ENCODE measurements around the gene TMTC2.
"Not testable (repeated sequence)": the region's sequence is repeated elsewhere in the genome, so short reads cannot be mapped to it uniquely, and the experiment has no call there.

Gene TMTC2

DNA sequence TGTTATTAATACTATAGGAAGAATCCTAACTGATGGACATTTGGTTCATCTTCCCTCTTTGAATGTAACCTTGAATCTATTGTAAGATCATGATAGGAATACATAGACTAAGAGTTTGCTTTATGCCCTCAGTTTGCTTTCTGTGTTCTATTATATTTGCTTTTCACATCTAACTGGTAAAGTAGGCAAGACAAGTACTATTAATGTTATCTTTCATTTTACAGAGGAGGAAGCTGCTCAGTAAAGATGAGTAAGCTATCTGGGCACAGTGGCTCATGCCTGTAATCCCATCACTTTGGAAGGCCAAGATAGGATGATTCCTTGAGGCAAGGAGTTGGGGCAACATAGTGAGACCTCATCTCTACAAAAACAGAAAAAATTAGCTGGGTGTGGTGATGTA, 103.0 kb downstream of the TMTC2 start:
- DNase-seq (ENCODE audit: low spot score) = no peak

DNA sequence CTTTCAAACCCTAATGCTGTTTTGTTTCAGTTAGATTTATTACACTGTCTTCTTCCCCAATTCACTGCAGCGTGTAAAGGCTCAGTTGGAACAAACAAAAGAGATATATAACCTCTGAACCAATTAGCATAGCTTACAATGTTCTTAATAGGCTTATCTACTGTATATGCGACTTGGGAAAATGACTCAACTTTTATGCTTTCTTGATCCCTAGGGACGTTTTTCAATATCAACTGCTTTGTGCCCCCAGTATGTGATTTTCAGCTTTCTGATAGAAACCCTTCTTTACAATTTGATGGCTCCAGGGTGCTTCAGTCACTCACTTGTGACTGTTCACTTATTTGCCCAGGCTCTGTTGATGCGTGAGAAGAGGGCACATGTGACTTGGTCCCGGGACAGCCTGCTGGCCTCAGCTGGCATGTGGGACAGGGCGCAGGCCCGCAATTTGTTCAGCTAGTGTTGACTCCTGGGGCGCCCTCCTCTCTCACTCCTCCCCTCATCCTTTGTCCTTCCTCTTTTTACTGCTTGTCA, 107.1 kb downstream of the TMTC2 start:
- DNase-seq (ENCODE audit: low spot score) = no peak

DNA sequence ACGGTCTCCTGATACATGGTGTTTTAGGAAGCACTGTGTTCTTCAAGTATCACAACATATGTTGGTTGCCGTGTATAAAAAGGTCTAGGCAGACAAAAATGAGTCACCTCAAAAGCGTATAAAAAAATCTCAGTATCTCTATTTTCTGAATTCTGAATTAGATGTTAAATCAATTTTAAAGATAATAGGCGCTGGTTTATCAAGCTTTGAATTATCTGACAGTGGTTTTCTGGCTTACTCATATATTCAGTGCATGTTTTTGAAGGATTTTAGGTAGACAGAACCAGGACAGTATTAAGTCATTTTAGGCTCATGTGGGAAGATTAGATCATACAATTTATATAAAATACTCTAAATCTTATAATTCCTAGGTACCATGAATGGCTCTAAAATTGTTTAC, 110.8 kb downstream of the TMTC2 start:
- no peak for DNase-seq (ENCODE audit: low spot score)

DNA sequence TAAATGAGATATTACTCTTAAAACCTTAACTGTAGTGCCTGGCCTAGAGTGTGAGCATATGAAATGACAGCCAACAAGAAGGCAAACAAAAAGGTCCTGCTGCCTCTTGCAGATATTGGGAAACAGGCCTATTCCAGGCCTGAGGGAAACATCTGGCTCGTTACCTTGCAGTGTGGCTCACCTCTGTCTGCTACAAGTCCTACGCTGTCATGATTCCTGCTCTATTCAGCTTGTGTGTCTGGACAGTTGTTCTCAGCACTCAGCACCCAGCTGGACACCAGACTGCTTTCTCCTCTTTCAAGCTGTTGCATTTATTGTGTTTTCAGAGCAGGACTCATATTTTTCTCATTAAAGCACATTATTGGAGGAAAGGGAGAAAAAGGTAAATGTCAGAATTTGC, 113.5 kb downstream of the TMTC2 start:
- no peak for DNase-seq (ENCODE audit: low spot score)

DNA sequence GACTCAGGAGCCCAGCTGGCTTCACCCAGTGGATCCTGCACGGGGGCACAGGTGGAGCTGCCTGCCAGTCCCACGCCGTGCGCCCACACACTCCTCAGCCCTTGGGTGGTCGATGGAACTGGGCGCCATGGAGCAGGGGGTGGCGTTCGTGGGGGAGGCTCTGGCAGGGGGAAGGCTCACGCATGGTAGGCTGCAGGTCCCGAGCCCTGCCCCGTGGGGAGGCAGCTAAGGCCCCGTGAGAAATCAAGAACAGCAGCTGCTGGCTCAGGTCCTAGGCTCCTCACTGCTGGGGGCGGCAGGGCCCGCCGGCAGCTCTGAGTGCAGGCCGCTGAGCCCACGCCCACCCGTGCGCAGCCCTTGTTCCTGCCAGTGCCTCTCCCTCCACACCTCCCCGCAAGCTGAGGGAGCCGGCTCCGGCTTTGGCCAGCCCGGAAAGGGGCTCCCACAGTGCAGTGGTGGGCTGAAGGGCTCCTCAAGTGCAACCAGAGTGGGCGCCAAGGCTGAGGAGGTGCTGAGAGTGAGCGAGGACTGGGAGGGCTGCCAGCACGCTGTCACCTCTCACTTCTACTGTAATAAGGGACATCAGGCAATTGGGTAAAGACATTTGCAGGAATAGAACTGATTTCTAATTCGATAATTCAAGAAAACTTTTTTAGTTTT, 115.4 kb downstream of the TMTC2 start:
- DNase-seq (ENCODE audit: low spot score) = no peak

DNA sequence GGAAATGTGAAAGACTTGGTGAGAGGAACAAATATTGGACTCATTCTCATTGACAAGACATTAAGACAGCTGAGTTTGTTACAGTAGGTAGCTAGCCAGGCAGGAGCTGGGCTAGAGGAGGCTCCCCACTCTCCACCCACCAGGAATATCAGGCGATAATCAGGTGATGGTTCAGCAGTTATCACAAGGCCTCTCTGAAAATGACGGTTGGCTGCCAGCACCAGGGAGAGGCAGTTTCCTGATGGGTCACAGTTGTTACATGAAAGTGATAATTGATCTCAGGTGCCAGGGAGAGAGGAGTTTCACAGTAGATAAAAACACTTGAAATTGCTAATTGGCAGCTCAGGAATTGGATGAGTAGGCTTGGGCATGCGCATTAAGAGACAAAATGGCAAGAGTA, 116.5 kb downstream of the TMTC2 start:
- no peak for DNase-seq (ENCODE audit: low spot score)

DNA sequence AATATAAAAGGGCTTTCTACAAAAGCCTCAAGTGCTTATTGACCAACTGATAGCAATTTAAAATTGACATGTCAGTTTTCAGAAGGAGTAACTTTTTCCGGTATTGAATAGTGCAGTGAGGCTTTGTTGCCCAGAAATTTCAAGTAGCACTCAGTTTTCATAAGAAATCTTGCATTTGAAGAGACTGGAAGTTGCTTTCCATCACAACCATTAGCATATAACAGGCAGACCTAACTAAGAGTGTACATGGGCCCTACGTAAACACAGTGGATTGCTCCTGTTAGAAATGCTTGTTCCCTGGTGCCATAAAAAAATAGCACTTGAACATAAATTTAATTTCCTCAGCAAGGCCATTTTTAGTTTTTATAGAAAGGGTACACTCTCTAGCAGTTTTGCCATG, 117.9 kb downstream of the TMTC2 start:
- DNase-seq (ENCODE audit: low spot score) = no peak

DNA sequence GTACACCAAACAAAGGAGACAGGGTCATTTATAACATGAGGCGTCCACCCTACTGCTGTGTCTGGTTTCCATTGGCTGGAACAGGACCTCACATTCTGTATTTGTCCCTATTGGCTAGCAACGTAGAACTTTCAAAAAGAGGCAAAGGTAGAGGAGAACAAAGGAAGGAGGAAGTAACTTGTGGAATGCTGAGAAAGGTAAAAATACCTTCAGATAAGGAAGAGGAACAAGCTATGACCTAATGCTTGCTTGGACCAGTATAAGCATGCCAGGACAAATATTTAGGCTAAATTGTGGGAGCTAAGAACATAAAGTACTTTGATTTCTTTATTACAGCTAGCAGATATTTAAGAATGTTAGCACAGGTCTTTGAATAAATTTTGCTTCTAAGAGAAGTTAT, 118.3 kb downstream of the TMTC2 start:
- not testable (repeated sequence) for DNase-seq (ENCODE audit: low spot score)

DNA sequence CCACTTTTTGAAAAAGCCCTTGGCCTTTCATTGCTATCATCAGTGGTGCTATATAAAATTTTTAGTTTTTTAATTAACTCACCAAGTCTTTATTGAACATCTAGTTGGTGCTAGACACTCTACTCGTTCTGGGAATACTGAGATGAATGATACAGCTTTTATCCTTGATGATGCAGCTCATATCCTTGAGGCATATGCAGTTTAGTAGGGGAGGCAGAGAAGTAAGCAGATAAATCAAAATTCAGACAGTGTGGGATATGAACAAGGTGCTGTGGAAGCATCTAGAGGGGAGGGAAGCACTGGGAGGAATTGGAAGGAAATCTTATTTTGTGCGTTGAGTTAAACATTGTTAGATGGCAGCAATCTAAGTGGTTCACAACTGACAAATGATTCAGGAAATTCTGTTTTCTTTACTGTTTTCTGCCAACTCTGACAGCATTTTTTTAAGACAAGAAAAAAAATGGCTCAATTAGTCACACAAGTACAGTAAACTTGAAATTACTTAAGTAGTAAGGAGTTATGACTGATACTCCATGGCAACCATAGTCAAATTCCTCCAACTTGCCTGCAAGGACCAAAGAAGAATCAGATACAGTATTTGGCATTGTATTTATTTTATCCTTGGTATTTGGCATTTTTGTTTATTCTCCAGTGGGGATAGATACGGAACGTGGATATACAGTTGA, 119.2 kb downstream of the TMTC2 start:
- DNase-seq (ENCODE audit: low spot score) = no peak

DNA sequence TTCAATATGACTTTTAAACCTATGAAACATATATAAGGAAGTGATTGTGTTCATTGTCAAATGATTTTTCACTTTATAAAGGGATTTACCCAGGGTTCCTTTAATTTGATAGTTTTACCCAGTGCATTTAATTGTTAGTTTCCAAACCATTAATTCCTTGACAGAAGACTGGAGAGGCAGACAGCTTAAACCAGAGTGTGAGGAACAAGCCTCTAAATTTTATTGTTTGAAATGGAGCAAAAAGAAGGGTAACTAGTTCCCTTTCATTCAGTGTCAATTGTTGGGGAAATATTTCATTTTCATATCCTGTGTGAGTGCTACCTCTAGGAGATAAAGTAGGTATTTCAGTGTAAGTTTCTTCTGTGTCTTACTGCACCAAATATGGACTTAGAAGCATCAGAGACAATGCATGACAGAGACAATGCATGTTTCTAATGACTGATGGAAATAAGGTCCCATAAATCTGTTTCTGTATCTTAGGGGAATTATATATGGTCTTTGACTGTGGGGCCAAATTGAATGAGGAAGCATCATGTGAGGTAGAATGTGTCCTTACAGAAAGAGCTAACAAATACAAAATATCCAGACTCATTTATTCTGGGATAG, 120.5 kb downstream of the TMTC2 start:
- no peak for DNase-seq (ENCODE audit: low spot score)

DNA sequence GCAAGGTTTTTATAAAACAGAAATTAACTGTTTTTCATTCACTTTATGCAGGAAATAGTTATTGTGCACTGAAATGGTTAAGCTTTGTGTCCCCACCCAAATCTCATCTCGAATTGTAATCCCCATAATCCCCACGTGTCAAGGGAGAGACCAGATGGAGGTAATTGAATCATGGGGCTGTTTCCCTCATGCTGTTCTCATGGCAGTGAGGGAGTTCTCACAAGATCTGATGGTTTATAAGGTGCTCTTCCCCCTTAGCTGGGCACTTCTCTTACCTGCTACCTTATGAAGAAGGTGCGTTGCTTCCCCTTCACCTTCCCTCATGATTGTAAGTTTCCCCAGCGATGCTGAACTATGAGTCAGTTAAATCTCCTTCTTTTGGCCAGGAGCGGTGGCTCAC, 123.9 kb downstream of the TMTC2 start:
- DNase-seq (ENCODE audit: low spot score) = no peak

DNA sequence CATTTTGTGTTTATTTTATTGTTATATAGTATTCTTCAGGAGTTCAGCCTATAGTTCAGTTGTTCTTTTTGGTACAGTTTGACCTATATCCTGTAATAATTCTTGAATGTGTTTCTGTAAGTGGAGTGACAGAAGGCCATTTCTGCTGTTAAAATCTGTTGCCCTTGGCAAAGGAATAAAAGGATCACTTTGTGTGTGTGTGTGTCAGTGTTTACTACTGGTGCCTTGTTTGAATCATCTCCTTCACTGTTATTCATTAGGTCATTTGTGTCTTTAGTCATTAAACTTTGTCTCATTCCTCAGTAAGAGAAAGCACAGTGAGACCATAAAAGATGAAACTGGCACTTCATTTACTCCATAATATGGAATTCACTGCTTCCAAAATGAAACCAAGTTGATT, 130.7 kb downstream of the TMTC2 start:
- no peak for DNase-seq (ENCODE audit: low spot score)

DNA sequence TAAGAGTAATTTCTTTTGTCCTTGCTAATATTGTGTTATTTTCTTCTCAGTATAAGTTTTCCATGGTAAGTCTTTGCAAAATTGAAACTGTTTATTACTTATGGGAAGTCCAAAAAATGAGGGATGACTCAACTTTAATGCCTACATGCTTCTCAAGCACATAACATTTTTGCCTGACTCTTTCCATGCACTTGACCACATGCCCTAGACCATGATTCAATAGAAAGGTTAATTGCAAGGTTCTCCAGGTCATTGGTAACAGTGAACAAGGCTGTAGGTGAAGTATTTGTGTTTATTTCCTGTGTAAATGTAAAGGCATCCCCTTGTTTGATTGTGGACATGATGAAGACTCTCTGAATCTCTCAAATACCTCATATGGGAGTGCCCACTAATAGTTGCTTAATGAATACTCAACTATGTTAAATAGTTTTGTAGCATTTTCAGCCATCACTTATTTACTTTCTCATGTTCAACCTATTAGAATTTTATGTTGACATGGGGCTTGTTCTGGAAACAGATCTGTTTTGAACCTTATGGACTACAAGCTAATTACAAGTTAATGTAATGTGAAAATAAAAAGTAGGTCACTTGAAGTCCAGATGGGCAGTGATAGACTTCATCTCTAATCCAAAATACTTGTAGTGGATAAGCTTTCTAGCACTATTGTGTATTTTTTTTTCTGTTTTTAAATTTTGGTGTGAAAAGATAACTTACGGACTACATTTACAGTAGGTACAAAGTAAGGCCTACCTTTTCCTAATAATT, 131.7 kb downstream of the TMTC2 start:
- no peak for DNase-seq (ENCODE audit: low spot score)

DNA sequence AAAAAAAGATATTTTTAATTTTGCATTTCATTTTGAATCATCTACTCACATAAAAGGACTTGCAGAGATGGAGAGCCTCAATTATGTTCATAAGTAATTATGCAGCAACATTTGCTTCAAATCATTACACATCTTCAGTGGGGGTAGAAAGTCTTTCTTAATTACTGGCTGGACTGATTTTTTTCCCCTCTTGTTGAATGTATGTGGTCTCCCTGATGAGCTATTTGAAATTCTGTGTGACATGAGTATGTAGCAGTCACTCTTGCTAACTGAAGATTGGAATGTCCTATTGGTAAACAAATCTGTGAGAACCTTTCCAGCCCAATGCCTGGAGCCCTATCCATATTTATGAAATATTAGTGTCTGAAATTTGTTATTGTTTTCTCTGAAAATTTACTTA, 139.8 kb downstream of the TMTC2 start:
- DNase-seq (ENCODE audit: low spot score) = no peak

DNA sequence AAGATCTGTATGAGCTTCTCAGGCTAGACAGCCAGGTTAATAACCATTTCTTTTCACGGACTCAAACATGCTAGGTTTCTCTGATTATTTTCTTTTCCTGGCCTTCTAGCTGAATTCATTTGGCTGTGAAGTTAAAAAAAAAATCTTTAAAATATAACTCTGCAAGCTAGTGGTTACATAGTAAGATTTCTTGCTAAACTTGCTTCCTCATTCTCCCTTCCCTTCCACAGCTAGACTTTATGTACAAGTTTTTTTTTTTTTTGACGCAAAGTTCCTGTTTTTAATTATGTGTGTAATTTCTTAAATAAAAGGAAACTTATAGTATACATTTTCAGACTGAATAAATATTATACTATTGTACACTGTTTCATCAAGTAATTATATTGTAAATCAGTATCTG, 145.4 kb downstream of the TMTC2 start:
- DNase-seq (ENCODE audit: low spot score) = no peak

DNA sequence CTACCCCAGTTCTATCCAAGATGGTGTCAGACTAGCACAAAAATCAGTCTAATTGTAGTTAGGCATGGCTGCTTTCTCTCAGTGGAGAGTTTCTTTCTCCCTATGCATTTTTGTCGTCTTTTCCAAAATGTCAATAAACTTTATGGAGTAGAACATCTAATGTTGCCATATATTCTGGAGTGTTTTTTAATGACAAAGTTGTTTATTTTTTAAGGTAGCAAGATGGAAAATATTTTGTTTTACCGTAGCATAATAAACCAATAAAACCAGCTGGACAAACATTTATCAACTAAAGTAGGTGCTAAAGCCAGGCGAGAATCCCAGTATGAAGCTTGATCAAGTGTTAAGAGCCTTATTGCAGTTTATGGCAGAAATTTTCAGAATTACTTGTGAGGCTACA, 146.3 kb downstream of the TMTC2 start:
- no peak for DNase-seq (ENCODE audit: low spot score)

DNA sequence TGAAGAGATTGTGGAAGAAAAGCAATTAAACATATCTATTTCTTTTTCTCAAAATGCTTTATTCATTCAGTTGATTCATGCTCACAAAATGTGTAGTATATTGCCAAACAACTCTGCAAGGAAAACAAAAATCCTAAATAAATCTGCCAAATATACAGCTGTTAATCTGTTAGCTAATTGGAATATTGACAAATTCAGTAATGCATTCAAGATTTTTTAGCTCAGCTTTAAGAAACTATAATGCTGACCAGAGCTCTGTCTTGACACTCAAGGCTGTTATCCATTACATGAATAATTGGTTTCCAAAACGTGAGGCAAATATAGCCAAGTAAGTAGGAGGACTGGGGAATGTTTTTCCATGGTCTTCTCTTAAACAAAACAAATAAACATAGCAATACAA, 146.8 kb downstream of the TMTC2 start:
- no peak for DNase-seq (ENCODE audit: low spot score)

DNA sequence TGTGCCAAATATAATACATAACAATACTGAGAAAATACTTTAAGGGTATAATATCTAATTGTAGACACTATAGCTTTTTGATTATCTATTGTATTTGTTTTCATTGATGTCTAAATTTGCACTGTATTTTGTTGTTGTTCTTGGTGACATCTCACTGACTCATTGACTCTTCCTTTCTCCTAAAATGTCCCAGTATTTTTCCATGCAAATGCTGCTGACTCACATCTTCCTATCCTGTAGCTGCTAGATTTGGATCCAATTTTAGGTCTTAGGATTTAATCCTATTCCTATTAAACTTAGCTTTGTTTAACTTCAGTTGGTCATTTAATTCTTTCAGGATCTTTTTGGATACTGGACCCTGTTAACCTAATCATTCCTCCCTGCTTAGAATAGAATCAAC, 148.5 kb downstream of the TMTC2 start:
- DNase-seq (ENCODE audit: low spot score) = no peak

DNA sequence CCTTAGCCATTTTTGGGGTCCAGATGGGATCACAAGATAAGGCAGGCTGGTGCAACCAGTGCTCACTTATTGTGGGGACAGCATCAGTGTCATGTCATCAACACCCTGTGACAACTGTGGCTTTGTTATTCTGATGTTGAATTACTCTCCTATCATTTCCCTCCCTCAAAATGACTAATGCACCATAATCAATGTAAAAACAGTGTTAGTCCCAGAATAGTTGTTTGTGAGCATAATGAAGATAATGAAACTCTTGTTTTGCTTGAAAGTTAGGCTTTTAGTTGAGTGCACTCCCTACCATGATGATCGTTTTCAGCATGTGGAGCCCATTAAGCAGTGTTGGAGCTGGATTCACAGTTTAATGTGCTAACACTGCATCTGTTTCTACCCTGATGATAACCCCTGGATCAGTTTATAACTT, 151.4 kb downstream of the TMTC2 start:
- no peak for DNase-seq (ENCODE audit: low spot score)

DNA sequence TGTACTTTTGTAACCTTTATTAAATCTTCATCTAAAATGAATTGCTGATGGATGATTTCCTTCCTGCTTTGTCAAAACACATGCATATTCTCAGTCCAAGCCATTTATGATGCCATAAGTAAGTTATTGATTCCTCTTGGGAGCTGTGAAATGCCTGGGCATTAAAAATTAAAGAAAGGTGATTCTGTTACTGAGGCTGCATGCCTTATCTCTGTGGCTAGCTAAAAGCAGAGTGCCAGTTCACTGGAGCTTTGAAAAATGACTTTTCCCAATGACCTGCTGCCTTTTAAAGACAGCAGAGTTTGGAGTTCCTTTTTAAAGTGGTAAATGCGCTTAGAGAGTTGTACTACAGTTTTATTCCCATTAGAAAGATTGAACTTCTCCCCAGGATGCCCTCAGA, 152.1 kb downstream of the TMTC2 start:
- no peak for DNase-seq (ENCODE audit: low spot score)

DNA sequence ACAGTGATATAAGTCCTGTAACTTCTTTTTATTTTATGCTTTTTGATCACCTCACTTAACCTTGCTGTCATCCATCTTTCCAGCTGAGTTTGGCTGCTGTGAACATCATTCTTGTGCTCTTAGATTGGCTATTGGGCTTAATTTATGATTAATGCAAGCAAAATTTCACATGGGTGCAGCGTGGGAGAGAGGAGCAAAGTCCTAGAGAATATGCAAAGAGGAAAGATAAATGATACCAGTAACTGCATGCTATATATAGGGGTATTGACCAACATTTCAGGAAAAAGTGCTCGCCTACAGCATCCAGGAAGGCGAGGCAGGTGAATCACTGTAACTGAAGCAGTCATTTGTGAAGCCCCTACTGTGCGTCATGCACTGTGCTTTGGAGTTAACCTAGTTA, 153.1 kb downstream of the TMTC2 start:
- DNase-seq (ENCODE audit: low spot score) = no peak

DNA sequence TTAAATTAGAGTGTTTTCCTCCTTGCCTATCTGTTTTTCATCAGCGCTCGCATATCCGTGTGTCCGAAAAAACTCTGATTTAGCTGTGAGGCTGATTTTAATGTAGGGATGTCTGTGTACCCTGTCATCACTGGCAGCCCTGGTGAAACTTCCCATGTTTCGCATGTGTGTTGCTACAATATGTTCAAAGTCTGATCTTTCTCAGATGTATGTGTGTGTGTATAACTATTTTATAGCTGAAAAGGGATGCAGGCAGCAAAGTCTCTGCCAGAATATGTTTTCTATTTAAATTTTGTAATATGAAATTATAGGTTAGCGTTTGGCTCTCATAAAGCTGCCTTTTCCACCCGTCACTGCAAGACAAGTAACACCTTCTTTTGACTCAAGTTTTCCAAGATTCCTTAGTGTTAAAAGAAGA, 154.8 kb downstream of the TMTC2 start:
- DNase-seq (ENCODE audit: low spot score) = no peak

DNA sequence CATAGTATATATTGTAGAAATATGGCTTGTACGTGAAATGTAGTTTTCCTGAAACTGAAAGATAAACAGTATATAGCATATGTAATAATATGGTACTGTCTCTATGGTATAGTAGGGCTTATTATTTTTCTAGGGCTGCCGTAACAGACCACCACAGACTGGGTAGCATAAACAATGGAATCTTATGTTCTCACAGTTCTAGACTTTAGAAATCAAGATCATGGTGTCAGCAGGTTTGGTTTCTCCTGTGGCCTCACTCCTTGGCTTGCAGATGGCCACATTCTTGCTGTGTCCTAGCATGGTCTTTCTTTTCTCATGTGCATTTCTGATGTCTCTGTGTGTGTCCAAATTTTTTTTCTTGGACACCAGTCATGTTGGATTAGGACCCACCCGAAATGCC, 155.8 kb downstream of the TMTC2 start:
- no peak for DNase-seq (ENCODE audit: low spot score)
